Stomach (tissue), 4 donors: ENCODE results near the gene GPR176.

ENCODE experiments used
- POLR2AphosphoS5 ChIP-seq, 3 donors: sonication (generic); formaldehyde crosslinking; IDR thresholded peaks; one replicate each; pipeline ENCODE4 v1.6.1; 2016; ENCODE audit warnings: antibody characterized with exemption in 3 of 3
- TF ChIP-seq, protein P1 (sequence below), 7 experiments: fragments of 450-650 bp in 4 of 7; fragments of 200-600 bp in 3 of 7; sonication (generic) in 3 of 7; IDR thresholded peaks; one replicate each; pipeline ENCODE4 v1.5.1; 2016 to 2019; ENCODE audit warnings: antibody characterized with exemption in 7 of 7, control low read depth in 2 of 7, mild to moderate bottlenecking in 1 of 7

DNA sequence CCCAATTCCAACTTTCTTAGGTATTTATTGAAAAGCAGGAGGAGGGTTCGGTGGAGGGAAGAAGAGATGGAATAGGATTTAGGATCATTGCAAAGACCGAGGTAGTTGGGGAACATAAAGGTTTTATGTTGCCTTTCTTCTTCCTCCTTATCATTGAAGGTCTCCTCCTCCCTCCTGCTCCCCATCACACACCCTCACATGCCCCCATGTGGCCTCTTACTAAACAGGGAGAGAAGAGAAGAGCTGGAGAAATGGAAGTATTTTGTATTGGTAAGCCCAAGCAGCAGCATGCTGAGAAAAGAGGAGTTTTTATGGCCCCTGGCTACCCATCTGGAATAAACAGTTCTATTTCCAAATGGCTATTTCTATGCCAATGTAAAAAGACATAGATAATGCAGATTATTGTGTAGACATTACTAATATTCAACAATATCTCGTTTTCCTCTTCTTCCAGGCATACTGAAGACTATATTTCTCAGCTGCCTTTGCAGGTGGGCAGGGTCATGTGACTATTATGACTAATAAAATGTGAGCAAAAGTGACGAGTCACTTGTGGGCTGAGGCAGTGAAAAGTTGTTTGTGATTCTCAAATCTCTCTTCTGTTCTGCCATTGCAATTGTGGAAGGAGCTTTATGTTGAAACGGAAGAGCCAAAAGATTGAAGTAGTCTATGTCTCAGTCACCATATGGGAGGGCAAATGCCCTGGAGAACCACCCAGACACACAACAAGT is 5.2 kb upstream of the GPR176 start:
- TF ChIP-seq, protein P1, sequence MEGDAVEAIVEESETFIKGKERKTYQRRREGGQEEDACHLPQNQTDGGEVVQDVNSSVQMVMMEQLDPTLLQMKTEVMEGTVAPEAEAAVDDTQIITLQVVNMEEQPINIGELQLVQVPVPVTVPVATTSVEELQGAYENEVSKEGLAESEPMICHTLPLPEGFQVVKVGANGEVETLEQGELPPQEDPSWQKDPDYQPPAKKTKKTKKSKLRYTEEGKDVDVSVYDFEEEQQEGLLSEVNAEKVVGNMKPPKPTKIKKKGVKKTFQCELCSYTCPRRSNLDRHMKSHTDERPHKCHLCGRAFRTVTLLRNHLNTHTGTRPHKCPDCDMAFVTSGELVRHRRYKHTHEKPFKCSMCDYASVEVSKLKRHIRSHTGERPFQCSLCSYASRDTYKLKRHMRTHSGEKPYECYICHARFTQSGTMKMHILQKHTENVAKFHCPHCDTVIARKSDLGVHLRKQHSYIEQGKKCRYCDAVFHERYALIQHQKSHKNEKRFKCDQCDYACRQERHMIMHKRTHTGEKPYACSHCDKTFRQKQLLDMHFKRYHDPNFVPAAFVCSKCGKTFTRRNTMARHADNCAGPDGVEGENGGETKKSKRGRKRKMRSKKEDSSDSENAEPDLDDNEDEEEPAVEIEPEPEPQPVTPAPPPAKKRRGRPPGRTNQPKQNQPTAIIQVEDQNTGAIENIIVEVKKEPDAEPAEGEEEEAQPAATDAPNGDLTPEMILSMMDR (IDR thresholded peaks at IDR 0.05) = no peak
- no peak for TF ChIP-seq POLR2AphosphoS5 (IDR thresholded peaks at IDR 0.05)
